ENCODE results near the gene PRKD1.

The PRKD1 gene

GRCh38 chr14:29618323-29619067, 309.2 kb downstream of the PRKD1 start:
- no peak for DNase-seq (ENCODE audit: low read depth in 1 of 2, low spot score in 1 of 2)

- no peak for DNase-seq (ENCODE audit: low read depth in 1 of 2, low spot score in 1 of 2)
Observed at GRCh38 chr14:29616922-29617321, 310.7 kb downstream of the PRKD1 start.

GRCh38 chr14:29608861-29609260, 318.8 kb downstream of the PRKD1 start:
- DNase-seq (ENCODE audit: low read depth in 1 of 2, low spot score in 1 of 2), result no peak

GRCh38 chr14:29607169-29607568, 320.5 kb downstream of the PRKD1 start:
- no peak for DNase-seq (ENCODE audit: low read depth in 1 of 2, low spot score in 1 of 2)

- DNase-seq (ENCODE audit: low read depth in 1 of 2, low spot score in 1 of 2), result no peak
Observed at GRCh38 chr14:29603696-29604095, 324.0 kb downstream of the PRKD1 start.

GRCh38 chr14:29601616-29602015, 326.0 kb downstream of the PRKD1 start:
- DNase-seq (ENCODE audit: low read depth in 1 of 2, low spot score in 1 of 2), result no peak

GRCh38 chr14:29587761-29588470, 339.7 kb downstream of the PRKD1 start:
- DNase-seq (ENCODE audit: low read depth in 1 of 2, low spot score in 1 of 2), result no peak

- no peak for DNase-seq (ENCODE audit: low read depth in 1 of 2, low spot score in 1 of 2)
Observed at GRCh38 chr14:29587046-29587445, 340.6 kb downstream of the PRKD1 start.

- no peak for DNase-seq (ENCODE audit: low read depth in 1 of 2, low spot score in 1 of 2)
Observed at GRCh38 chr14:29584992-29585391, 342.7 kb downstream of the PRKD1 start.

- DNase-seq (ENCODE audit: low read depth in 1 of 2, low spot score in 1 of 2), result no peak
Observed at GRCh38 chr14:29580763-29581162, 346.9 kb downstream of the PRKD1 start.

GRCh38 chr14:29579838-29580237, 347.8 kb downstream of the PRKD1 start:
- DNase-seq (ENCODE audit: low read depth in 1 of 2, low spot score in 1 of 2), result no peak

- DNase-seq (ENCODE audit: low read depth in 1 of 2, low spot score in 1 of 2), result no peak
Observed at GRCh38 chr14:29576927-29577326, 350.7 kb downstream of the PRKD1 start.

GRCh38 chr14:29569194-29569593, 358.5 kb downstream of the PRKD1 start:
- no peak for DNase-seq (ENCODE audit: low read depth in 1 of 2, low spot score in 1 of 2)

- DNase-seq (ENCODE audit: low read depth in 1 of 2, low spot score in 1 of 2), result no peak
Observed at GRCh38 chr14:29566194-29566593, 361.5 kb downstream of the PRKD1 start.

- no peak for DNase-seq (ENCODE audit: low read depth in 1 of 2, low spot score in 1 of 2)
Observed at GRCh38 chr14:29558516-29558915, 369.1 kb downstream of the PRKD1 start.

GRCh38 chr14:29554335-29554734, 373.3 kb downstream of the PRKD1 start:
- DNase-seq (ENCODE audit: low read depth in 1 of 2, low spot score in 1 of 2), result no peak

GRCh38 chr14:29553427-29553826, 374.2 kb downstream of the PRKD1 start:
- no peak for DNase-seq (ENCODE audit: low read depth in 1 of 2, low spot score in 1 of 2)

GRCh38 chr14:29548948-29549370, 378.7 kb downstream of the PRKD1 start:
- no peak for DNase-seq (ENCODE audit: low read depth in 1 of 2, low spot score in 1 of 2)

GRCh38 chr14:29545714-29546113, 381.9 kb downstream of the PRKD1 start:
- no peak for DNase-seq (ENCODE audit: low read depth in 1 of 2, low spot score in 1 of 2)

- no peak for DNase-seq (ENCODE audit: low read depth in 1 of 2, low spot score in 1 of 2)
Observed at GRCh38 chr14:29536886-29537511, 390.6 kb downstream of the PRKD1 start.

- no peak for DNase-seq (ENCODE audit: low read depth in 1 of 2, low spot score in 1 of 2)
Observed at GRCh38 chr14:29529418-29529817, 398.2 kb downstream of the PRKD1 start.

GRCh38 chr14:29528889-29529288, 398.8 kb downstream of the PRKD1 start:
- no peak for DNase-seq (ENCODE audit: low read depth in 1 of 2, low spot score in 1 of 2)
